ENCODE results near the gene NEK8.

DNA sequence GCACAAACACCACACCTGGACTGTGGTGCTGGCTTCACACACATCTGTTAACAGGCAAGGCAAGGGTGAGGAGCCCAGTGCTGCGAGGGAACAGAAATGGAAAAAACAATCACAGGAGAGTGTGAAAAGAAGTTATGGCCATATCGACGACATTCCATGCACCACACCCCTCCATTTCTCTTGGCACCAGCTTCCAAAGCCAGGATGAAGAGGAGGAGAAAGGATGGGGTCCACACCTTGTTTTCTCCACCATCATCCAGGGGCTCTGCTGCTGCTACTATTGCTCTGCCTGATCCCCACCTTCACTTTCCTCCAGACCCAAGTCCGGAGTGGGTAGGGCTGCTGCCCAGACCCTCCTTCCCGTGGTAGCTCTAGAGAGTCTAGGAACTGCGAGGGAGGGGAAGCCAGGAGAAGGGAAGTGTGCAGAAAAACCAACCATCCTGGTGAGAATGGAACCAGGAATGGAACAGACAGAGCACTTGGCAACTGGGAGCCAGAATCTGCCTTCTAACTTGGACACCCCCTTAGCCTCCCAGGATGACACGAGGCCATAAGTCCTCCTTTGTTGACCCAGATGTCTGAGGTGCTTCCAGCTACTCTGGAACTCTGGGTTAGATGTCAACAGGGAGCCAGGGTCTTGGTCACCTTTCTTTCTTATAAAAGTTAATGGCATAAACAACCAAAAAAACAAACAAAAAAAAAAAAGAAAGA, 15.7 kb upstream of the NEK8 start:
- TF ChIP-seq POLR2A (IDR thresholded peaks at IDR 0.05) (no peak), CTCF (IDR thresholded peaks at IDR 0.05) (no peak)

All from body of pancreas (tissue), 4 donors.